ENCODE results near the gene GAP43. TPM values are rescaled to one million over a fixed set of nuclear protein-coding genes. Genes with fewer than 3 reads are reported as not detected.

The GAP43 gene, protein sequence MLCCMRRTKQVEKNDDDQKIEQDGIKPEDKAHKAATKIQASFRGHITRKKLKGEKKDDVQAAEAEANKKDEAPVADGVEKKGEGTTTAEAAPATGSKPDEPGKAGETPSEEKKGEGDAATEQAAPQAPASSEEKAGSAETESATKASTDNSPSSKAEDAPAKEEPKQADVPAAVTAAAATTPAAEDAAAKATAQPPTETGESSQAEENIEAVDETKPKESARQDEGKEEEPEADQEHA
- total RNA-seq, result not detected in 2 replicates

DNA sequence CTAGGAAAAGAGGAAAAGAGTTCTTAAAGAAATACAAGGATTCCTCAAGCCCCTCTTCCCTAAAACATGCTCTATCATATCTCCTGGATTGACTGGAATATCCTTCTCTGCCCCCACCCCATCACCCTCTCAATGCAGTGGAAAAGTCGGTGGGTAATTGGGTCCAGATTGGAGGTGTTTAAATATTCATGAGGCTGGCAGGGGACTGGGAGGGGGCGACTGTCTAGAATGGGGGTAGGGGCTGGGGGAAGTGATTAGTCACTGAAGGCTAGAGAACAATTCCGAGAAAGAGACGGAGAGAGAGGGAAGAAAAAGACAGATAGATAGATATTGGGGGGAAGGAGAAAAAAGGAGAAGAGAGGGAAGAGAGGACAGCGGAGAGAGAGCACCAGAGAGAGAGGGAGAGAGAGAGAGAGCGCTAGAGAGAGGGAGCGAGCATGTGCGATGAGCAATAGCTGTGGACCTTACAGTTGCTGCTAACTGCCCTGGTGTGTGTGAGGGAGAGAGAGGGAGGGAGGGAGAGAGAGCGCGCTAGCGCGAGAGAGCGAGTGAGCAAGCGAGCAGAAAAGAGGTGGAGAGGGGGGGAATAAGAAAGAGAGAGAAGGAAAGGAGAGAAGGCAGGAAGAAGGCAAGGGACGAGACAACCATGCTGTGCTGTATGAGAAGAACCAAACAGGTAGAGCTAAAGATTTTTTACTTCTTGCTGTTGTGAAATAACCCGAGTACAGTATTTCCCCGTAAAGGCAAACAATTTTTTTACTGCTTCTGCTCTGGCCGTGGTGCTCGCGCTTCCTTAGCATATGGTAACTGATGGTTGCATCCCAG is at the start of gene GAP43:
Gene GAP43, plus strand, starts transcription at position 467 of the 825 bp plus-strand sequence. Its CDS starts 180 bp downstream, at position 647.

